ENCODE measurements around the gene ATPAF2.

Gene ATPAF2

DNA sequence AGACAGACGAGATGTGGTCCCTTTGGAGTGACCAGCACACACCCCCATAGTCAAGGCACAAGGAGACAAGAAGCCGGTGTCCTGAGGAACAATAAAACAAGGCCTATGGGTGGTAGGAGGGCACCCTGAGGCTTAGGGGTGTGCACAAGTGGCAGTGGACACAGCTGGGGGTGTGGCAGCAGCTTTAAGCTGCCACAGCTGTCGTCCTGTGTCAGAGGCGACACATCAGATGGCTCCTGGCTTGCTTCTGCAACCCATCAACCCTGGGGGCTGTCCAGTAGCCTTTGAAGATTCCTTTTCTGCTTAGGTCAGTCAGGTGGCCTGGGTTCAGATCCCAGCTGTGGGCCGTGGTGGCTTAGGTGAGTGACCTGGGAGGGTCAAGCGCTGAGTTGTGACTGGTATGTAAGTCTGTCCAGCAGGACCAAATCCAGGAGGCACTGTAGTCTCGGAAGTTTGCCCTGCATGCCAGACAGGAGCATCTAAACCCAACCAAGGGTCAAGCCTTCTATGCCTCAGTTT is 50.5 kb downstream of the ATPAF2 start:
- 88% methylated on average over 7 of the region's 7 CpGs for WGBS
- no peak overlapping the region for H2AFZ ChIP-seq (ENCODE audit: low read depth, low read length)
- H3K18ac ChIP-seq (ENCODE audit: low read depth in 1 of 2, low read length in 2 of 2), result no peak overlapping the region
- no peak overlapping the region for H4K8ac ChIP-seq (ENCODE audit: low read length)
- H3K4me2 ChIP-seq (ENCODE audit: low read length, poor library complexity, severe bottlenecking), result no peak overlapping the region
- H3K79me1 ChIP-seq (replicated peaks; ENCODE audit: low read length, poor library complexity, severe bottlenecking), result no peaks in the 10 kb centered on the region
- H3K4ac ChIP-seq (ENCODE audit: low read depth in 1 of 2, low read length in 2 of 2), result no peak overlapping the region
- no peak overlapping the region for H3K27ac ChIP-seq (ENCODE audit: low read length, poor library complexity, severe bottlenecking)
- H3K9ac ChIP-seq (ENCODE audit: low read length), result no peak overlapping the region
- no peak overlapping the region for H4K91ac ChIP-seq (ENCODE audit: low read length)
- H2BK12ac ChIP-seq (ENCODE audit: low read length in 2 of 2), result no peak overlapping the region
- no peak overlapping the region for H2BK120ac ChIP-seq (ENCODE audit: low read depth, low read length)
- H3K4me1 ChIP-seq (ENCODE audit: control insufficient read depth, insufficient read depth, low read depth, low read length), result peaks cover 17% of the 10 kb centered on the region
- H2BK15ac ChIP-seq (ENCODE audit: low read depth, poor library complexity, severe bottlenecking), result no peak overlapping the region
- no peak overlapping the region for H3K4me3 ChIP-seq (ENCODE audit: insufficient read depth in 1 of 2, low read depth in 1 of 2, low read length in 2 of 2)
- no peak overlapping the region for H3K23ac ChIP-seq (ENCODE audit: low read length in 2 of 2)
- no peak overlapping the region for H2AK5ac ChIP-seq (ENCODE audit: low read length, severe bottlenecking)
- DNase-seq, result no peak
- H2BK5ac ChIP-seq (ENCODE audit: low read depth, low read length, poor library complexity, severe bottlenecking), result no peak overlapping the region
- no peaks in the 10 kb centered on the region for H3K27me3 ChIP-seq (ENCODE audit: control insufficient read depth in 1 of 2, insufficient read depth in 1 of 2, low read length in 2 of 2)
- H3K9me3 ChIP-seq (ENCODE audit: control insufficient read depth, low read length), result no peaks in the 10 kb centered on the region
- H3K36me3 ChIP-seq (ENCODE audit: control insufficient read depth in 1 of 2, insufficient read depth in 2 of 2, low read depth in 1 of 2, low read length in 2 of 2), result no peaks in the 10 kb centered on the region
- peak overlapping the region in 1 of 2 experiments; percentile 21 for H3K14ac ChIP-seq (ENCODE audit: low read length in 2 of 2)

DNA sequence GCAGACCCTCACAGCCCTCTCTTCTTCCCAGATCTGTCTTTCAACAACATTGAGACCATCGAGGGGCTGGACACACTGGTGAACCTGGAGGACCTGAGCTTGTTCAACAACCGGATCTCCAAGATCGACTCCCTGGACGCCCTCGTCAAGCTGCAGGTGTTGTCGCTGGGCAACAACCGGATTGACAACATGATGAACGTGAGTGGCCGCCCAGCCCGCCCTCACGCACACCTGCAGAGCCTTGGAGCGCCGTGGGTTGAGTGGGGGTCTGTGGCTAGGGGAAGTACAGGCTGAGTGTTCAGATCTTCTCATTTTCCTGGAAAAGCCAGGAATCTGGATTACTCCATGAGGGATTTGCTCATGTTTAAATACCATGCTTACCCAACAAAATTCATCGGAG is 51.1 kb downstream of the ATPAF2 start:
- H3K9ac ChIP-seq (ENCODE audit: low read length), result no peak overlapping the region
- no peaks in the 10 kb centered on the region for H3K36me3 ChIP-seq (ENCODE audit: control insufficient read depth in 1 of 2, insufficient read depth in 2 of 2, low read depth in 1 of 2, low read length in 2 of 2)
- no peak overlapping the region for H3K14ac ChIP-seq (ENCODE audit: low read length in 2 of 2)
- no peaks in the 10 kb centered on the region for H3K27me3 ChIP-seq (ENCODE audit: control insufficient read depth in 1 of 2, insufficient read depth in 1 of 2, low read length in 2 of 2)
- no peak overlapping the region for H3K4ac ChIP-seq (ENCODE audit: low read depth in 1 of 2, low read length in 2 of 2)
- no peak overlapping the region for H3K4me2 ChIP-seq (ENCODE audit: low read length, poor library complexity, severe bottlenecking)
- 90% methylated on average over 12 of the region's 14 CpGs for WGBS
- no peak overlapping the region for H2BK12ac ChIP-seq (ENCODE audit: low read length in 2 of 2)
- no peak overlapping the region for H2AK5ac ChIP-seq (ENCODE audit: low read length, severe bottlenecking)
- H4K91ac ChIP-seq (ENCODE audit: low read length), result no peak overlapping the region
- H3K18ac ChIP-seq (ENCODE audit: low read depth in 1 of 2, low read length in 2 of 2), result no peak overlapping the region
- H3K23ac ChIP-seq (ENCODE audit: low read length in 2 of 2), result no peak overlapping the region
- no peak overlapping the region for H2BK120ac ChIP-seq (ENCODE audit: low read depth, low read length)
- H2BK15ac ChIP-seq (ENCODE audit: low read depth, poor library complexity, severe bottlenecking), result no peak overlapping the region
- no peak overlapping the region for H3K27ac ChIP-seq (ENCODE audit: low read length, poor library complexity, severe bottlenecking)
- no peak overlapping the region for H3K4me3 ChIP-seq (ENCODE audit: insufficient read depth in 1 of 2, low read depth in 1 of 2, low read length in 2 of 2)
- H2AFZ ChIP-seq (ENCODE audit: low read depth, low read length), result no peak overlapping the region
- no peak for DNase-seq
- no peak overlapping the region for H4K8ac ChIP-seq (ENCODE audit: low read length)
- H3K79me1 ChIP-seq (replicated peaks; ENCODE audit: low read length, poor library complexity, severe bottlenecking), result no peaks in the 10 kb centered on the region
- H3K9me3 ChIP-seq (ENCODE audit: control insufficient read depth, low read length), result no peaks in the 10 kb centered on the region
- peaks cover 16% of the 10 kb centered on the region for H3K4me1 ChIP-seq (ENCODE audit: control insufficient read depth, insufficient read depth, low read depth, low read length)
- no peak overlapping the region for H2BK5ac ChIP-seq (ENCODE audit: low read depth, low read length, poor library complexity, severe bottlenecking)

DNA sequence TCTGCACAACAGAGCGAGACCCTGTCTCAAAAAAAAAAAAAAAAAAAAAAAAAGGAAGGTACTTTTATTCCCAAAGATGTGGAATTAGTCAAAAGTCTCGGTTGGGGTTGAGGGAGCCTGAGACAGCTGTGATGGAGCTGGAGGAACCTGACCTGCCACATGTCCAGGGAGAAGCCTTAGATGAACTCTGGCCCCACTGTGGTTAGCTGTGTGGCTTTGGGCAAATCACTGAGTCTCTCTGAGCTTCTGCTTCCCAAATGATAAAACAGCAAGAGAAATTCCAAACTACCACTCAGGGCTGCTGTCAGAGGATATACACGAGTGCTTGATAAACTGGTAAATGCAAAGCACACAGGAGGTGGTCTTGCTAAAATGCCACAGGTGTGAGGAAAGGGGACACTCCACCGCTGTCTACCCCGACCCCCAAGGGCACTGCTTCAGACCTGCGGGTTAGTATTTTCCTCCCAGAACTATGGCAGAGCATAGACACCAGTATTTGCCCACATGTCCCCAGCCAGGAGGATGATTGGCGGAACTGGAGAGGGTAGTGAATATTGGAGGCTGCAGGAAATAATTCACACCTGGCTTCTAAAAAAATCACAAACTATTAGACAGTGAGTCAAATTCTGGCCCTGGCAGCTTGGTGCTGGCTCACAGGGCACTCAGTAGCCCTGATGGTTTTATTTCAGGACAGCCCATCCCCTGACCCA is 51.6 kb downstream of the ATPAF2 start:
- Histone ChIP-seq H3K36me3 (ENCODE audit: control insufficient read depth in 1 of 2, insufficient read depth in 2 of 2, low read depth in 1 of 2, low read length in 2 of 2) (no peaks in the 10 kb centered on the region), H3K4me2 (ENCODE audit: low read length, poor library complexity, severe bottlenecking) (no peak overlapping the region), H3K18ac (ENCODE audit: low read depth in 1 of 2, low read length in 2 of 2) (no peak overlapping the region), H2BK5ac (ENCODE audit: low read depth, low read length, poor library complexity, severe bottlenecking) (no peak overlapping the region), H2AFZ (ENCODE audit: low read depth, low read length) (no peak overlapping the region), H3K9me3 (ENCODE audit: control insufficient read depth, low read length) (no peaks in the 10 kb centered on the region), H3K27me3 (ENCODE audit: control insufficient read depth in 1 of 2, insufficient read depth in 1 of 2, low read length in 2 of 2) (no peaks in the 10 kb centered on the region), H2AK5ac (ENCODE audit: low read length, severe bottlenecking) (no peak overlapping the region), H3K79me1 (replicated peaks; ENCODE audit: low read length, poor library complexity, severe bottlenecking) (no peaks in the 10 kb centered on the region), H3K27ac (ENCODE audit: low read length, poor library complexity, severe bottlenecking) (no peak overlapping the region), H4K8ac (ENCODE audit: low read length) (no peak overlapping the region), H3K23ac (ENCODE audit: low read length in 2 of 2) (no peak overlapping the region), H3K4me1 (ENCODE audit: control insufficient read depth, insufficient read depth, low read depth, low read length) (peaks cover 14% of the 10 kb centered on the region), H2BK120ac (ENCODE audit: low read depth, low read length) (no peak overlapping the region), H3K9ac (ENCODE audit: low read length) (no peak overlapping the region), H4K91ac (ENCODE audit: low read length) (no peak overlapping the region), H2BK12ac (ENCODE audit: low read length in 2 of 2) (no peak overlapping the region), H3K4me3 (ENCODE audit: insufficient read depth in 1 of 2, low read depth in 1 of 2, low read length in 2 of 2) (no peak overlapping the region), H3K4ac (ENCODE audit: low read depth in 1 of 2, low read length in 2 of 2) (no peak overlapping the region), H3K14ac (ENCODE audit: low read length in 2 of 2) (no peak overlapping the region), H2BK15ac (ENCODE audit: low read depth, poor library complexity, severe bottlenecking) (no peak overlapping the region)
- DNase-seq, result no peak
- WGBS, result 88% methylated on average over 6 of the region's 7 CpGs

DNA sequence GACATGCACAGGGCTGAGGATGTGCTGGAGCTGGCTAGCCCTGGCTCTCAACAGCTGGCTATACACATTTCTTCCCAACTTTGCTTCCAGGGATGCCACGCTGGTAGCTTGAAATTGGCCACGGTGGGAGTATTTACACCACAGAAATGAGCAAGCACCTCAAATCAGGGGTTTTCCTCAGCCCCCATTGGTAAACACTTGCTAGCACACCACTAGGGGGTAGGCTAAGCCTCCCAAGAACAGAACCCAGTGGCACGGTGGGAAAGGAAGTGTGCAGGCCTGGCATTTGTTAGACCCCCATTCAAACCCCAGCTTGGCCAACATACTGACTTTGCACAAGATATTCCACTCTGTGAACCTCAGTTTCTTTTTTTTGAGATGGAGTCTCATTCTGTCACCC is 53.4 kb downstream of the ATPAF2 start:
- Histone ChIP-seq H3K4me2 (ENCODE audit: low read length, poor library complexity, severe bottlenecking) (no peak overlapping the region), H2BK120ac (ENCODE audit: low read depth, low read length) (no peak overlapping the region), H4K8ac (ENCODE audit: low read length) (peak overlapping the region; percentile 12), H3K4me1 (ENCODE audit: control insufficient read depth, insufficient read depth, low read depth, low read length) (peaks cover 10% of the 10 kb centered on the region), H3K27me3 (ENCODE audit: control insufficient read depth in 1 of 2, insufficient read depth in 1 of 2, low read length in 2 of 2) (no peaks in the 10 kb centered on the region), H3K27ac (ENCODE audit: low read length, poor library complexity, severe bottlenecking) (no peak overlapping the region), H3K79me1 (replicated peaks; ENCODE audit: low read length, poor library complexity, severe bottlenecking) (no peaks in the 10 kb centered on the region), H2BK15ac (ENCODE audit: low read depth, poor library complexity, severe bottlenecking) (no peak overlapping the region), H3K4ac (ENCODE audit: low read depth in 1 of 2, low read length in 2 of 2) (no peak overlapping the region), H3K4me3 (ENCODE audit: insufficient read depth in 1 of 2, low read depth in 1 of 2, low read length in 2 of 2) (no peak overlapping the region), H2AFZ (ENCODE audit: low read depth, low read length) (no peak overlapping the region), H4K91ac (ENCODE audit: low read length) (no peak overlapping the region), H2AK5ac (ENCODE audit: low read length, severe bottlenecking) (no peak overlapping the region), H2BK5ac (ENCODE audit: low read depth, low read length, poor library complexity, severe bottlenecking) (no peak overlapping the region), H3K18ac (ENCODE audit: low read depth in 1 of 2, low read length in 2 of 2) (no peak overlapping the region), H3K9me3 (ENCODE audit: control insufficient read depth, low read length) (no peaks in the 10 kb centered on the region), H3K9ac (ENCODE audit: low read length) (no peak overlapping the region), H3K14ac (ENCODE audit: low read length in 2 of 2) (no peak overlapping the region), H3K36me3 (ENCODE audit: control insufficient read depth in 1 of 2, insufficient read depth in 2 of 2, low read depth in 1 of 2, low read length in 2 of 2) (no peaks in the 10 kb centered on the region), H2BK12ac (ENCODE audit: low read length in 2 of 2) (no peak overlapping the region), H3K23ac (ENCODE audit: low read length in 2 of 2) (no peak overlapping the region)
- 74% methylated on average over 3 of the region's 3 CpGs for WGBS
- DNase-seq, result no peak

All from mesenchymal stem cell (in vitro differentiated cells and primary cell).